Spinal cord (tissue), 10 donors: ENCODE measurements around the gene PRRC2B. TPM values are rescaled to one million over a fixed set of nuclear protein-coding genes. Genes with fewer than 3 reads are reported as not detected.

Experiments
- DNase-seq, 6 donors: peaks; one replicate each; pipeline versions ENCODE4 v3.0.0 to v3.0.0-alpha.2; 2013 to 2015; ENCODE audit warnings: low spot score in 6 of 6, low read depth in 4 of 6
- H3K27ac ChIP-seq: one replicate; pipeline ENCODE4 v1.5.1; 2013; ENCODE audit warnings: low read depth, low read length, control low read depth
- H3K27me3 ChIP-seq: one replicate; pipeline ENCODE4 v1.6.1; 2013; ENCODE audit warnings: low read length; ENCODE audit not compliant: control insufficient read depth, insufficient read depth
- H3K36me3 ChIP-seq: one replicate; pipeline ENCODE4 v1.6.1; 2013; ENCODE audit warnings: low read length; ENCODE audit not compliant: control insufficient read depth, insufficient read depth
- H3K4me1 ChIP-seq: one replicate; pipeline ENCODE4 v1.6.1; 2013; ENCODE audit warnings: low read length; ENCODE audit not compliant: control insufficient read depth, insufficient read depth
- H3K4me3 ChIP-seq: one replicate; pipeline ENCODE4 v1.5.1; 2013; ENCODE audit warnings: low read depth, low read length, control low read depth
- H3K9me3 ChIP-seq: one replicate; pipeline ENCODE4 v1.6.1; 2013; ENCODE audit warnings: low read length; ENCODE audit not compliant: control insufficient read depth, insufficient read depth
- WGBS: methylation state at CpG from one replicate; pipeline ENCODE4 v1.1.5; 2013; ENCODE audit warnings: missing lambda C conversion rate; ENCODE audit not compliant: insufficient coverage; 5-methylcytosine and 5-hydroxymethylcytosine counted together
- polyA plus RNA-seq, 2 donors: library from polyadenylated mRNA; unstranded; fragments of 120-200 nt; gene quantifications; one replicate each; pipeline ENCODE4 v1.2.1, GENCODE V29; 2013; ENCODE audit not compliant: insufficient read length in 2 of 2
- total RNA-seq, 2 donors: library from RNA; depleted of rRNA in 1 of 2; stranded (reverse); fragments of 120-200 nt in 1 of 2; fragments of >200 nt in 1 of 2; gene quantifications; one replicate each; pipeline versions ENCODE4 v1.2.3 to v1.2.4, GENCODE V29; 2013 to 2014
- donor health status: healthy.

Gene PRRC2B
- total and polyA plus RNA-seq, 4 donors, result 112 to 219 (median 158) TPM

DNA sequence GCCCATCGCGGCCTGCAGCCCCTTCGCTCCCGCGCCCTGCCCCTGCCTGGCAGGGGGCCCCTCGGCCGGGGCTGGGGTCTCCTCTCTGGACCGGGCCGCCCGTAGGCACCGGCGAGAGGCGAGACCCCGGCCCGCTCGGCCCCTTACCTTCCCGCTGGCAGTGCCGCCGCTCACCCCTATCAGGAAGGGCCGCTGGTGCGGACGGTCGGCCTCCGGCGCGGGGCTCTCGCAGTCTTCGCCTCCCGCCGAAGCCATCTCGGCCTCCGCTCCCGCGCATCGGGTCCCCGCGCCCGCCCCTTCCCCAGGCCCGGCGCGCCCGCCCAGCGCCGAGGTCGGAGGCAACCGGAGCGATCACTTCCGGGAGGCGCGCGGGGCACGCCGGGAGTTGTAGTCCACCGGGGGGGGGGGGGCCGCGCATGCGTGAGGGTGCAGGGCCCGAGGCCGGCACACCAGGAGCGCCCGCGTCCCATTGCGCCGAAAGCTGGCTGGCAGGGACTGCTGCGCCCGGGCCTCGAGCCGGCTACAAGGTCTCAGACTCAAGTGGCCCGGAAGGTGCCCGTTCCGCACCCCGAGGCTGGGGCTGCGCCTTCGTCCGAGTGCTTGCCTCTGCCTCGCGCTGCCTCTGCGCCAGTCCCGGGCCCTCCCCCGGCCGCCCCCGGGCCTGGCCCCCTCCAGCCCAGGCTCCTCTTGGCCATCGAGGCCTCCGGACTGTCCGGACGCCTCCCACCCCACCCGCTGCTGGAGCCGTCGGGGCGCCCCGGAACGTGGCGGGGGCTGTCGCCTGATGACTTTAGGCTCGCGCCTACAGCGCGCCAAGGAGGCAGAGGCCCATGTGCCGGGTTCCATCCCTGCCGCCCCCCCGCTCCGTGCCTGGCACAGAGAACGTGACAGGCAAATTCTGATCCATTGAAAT, 137.3 kb downstream of the PRRC2B start, which contains the start of gene UCK1:
Gene UCK1, minus strand, starts transcription at position 344 of the 913 bp plus-strand sequence. Its CDS starts 89 bp downstream, at position 255.
- H3K36me3 ChIP-seq, result peaks cover 41% of the 10 kb centered on the region
- H3K27ac ChIP-seq, result no peak within 1 kb of the TSS
- 5% methylated on average over 103 of the region's 103 CpGs for WGBS
- H3K4me1 ChIP-seq, result peaks cover 35% of the 10 kb centered on the region
- peak; percentile 69 to 96 (median 80) for DNase-seq
- H3K4me3 ChIP-seq, result peak within 1 kb of the TSS; percentile 70
- H3K27me3 ChIP-seq, result no peaks in the 10 kb centered on the region
- H3K9me3 ChIP-seq, result no peaks in the 10 kb centered on the region

GRCh38 chr9:131534721-131535237, 140.9 kb downstream of the PRRC2B start:
- Histone ChIP-seq H3K4me1 (peaks cover 13% of the 10 kb centered on the region), H3K27ac (no peak overlapping the region), H3K27me3 (no peaks in the 10 kb centered on the region), H3K36me3 (peaks cover 6% of the 10 kb centered on the region), H3K9me3 (no peaks in the 10 kb centered on the region), H3K4me3 (no peak overlapping the region)
- WGBS, result 59% methylated on average over 2 of the region's 8 CpGs
- peak in 1 of 6 donors; percentile 29 for DNase-seq

DNA sequence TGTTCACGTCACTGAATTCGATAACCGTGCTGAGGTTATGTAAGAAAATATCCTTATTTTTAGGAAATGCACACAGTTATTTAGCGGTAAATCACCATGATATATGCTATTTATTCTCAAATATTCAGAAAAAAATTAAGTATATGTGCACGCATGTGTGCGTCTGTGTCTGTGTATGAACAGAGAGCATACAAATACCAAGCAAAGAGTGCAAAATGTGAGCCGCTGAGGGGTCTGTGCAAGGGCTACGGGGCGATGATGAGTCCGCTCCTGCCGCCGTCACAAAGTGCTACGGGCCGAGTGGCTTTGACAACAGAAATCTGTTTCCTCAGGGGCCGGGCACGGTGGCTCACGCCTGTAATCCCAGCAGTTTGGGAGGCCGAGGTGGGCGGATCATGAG, 144.1 kb downstream of the PRRC2B start:
- Histone ChIP-seq H3K36me3 (no peaks in the 10 kb centered on the region), H3K9me3 (no peaks in the 10 kb centered on the region), H3K4me3 (no peak overlapping the region), H3K4me1 (no peaks in the 10 kb centered on the region), H3K27ac (no peak overlapping the region), H3K27me3 (no peaks in the 10 kb centered on the region)
- no peak for DNase-seq
- 99% methylated on average over 14 of the region's 19 CpGs for WGBS

- Histone ChIP-seq H3K4me1 (no peaks in the 10 kb centered on the region), H3K9me3 (peaks cover 7% of the 10 kb centered on the region), H3K36me3 (no peaks in the 10 kb centered on the region), H3K27me3 (peaks cover 2% of the 10 kb centered on the region), H3K4me3 (no peak overlapping the region), H3K27ac (no peak overlapping the region)
- no peak for DNase-seq
- 98% methylated on average over 6 of the region's 7 CpGs for WGBS
These were observed 145.5 kb downstream of the PRRC2B start for GRCh38 chr9:131539223-131539923.

GRCh38 chr9:131543141-131543540, 149.3 kb downstream of the PRRC2B start:
- Histone ChIP-seq H3K4me1 (peaks cover 17% of the 10 kb centered on the region), H3K27me3 (peaks cover 32% of the 10 kb centered on the region), H3K27ac (no peak overlapping the region), H3K4me3 (no peak overlapping the region), H3K9me3 (peaks cover 7% of the 10 kb centered on the region), H3K36me3 (no peaks in the 10 kb centered on the region)
- no peak for DNase-seq
- whole genome bisulfite sequencing, result no CpG with 5 or more reads among the region's 6 CpGs

GRCh38 chr9:131545003-131545785, 151.3 kb downstream of the PRRC2B start, which contains the start of gene PRRT1B:
Gene PRRT1B, plus strand, starts transcription at chr9:131545523. Its CDS starts 93 bp downstream, at chr9:131545616.
- 7% methylated on average over 47 of the region's 50 CpGs for WGBS
- H3K4me1 ChIP-seq, result peaks cover 17% of the 10 kb centered on the region
- no peak within 1 kb of the TSS for H3K27ac ChIP-seq
- H3K9me3 ChIP-seq, result peaks cover 7% of the 10 kb centered on the region
- peak within 1 kb of the TSS; percentile 12 for H3K4me3 ChIP-seq
- peaks cover 32% of the 10 kb centered on the region for H3K27me3 ChIP-seq
- no peak for DNase-seq
- no peaks in the 10 kb centered on the region for H3K36me3 ChIP-seq

DNA sequence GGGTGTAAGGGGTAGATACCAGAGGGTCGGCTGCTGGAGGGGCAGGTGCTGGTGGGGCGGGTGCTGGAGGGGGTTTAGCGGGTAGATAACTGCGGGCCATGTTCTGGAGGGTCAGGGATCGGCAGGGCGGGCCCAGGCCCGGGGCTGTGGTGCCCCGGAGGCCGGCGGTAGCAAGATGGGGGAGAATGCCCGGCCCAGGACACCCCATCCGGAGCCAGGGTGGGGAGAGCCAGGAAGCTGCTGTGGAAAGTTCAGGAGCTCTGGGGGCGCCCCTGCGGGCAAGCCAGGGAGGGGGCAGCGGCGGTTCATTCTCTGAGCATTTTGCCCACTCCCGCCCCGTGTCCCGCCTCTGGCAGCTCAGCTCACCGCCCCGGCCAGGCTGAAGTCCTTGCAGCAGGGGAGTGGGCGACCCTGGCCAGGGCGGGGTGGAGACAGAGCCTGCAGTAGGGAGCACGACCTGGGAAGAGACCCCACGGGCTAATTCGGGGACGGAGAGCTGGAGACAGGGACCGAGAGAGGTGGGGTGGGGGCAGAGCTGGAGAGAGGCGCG, 152.0 kb downstream of the PRRC2B start:
- under 1% methylated on average over 30 of the region's 30 CpGs for WGBS
- peaks cover 7% of the 10 kb centered on the region for H3K9me3 ChIP-seq
- peaks cover 17% of the 10 kb centered on the region for H3K4me1 ChIP-seq
- H3K27me3 ChIP-seq, result peaks cover 32% of the 10 kb centered on the region
- no peak for DNase-seq
- peak overlapping the region; percentile 12 for H3K4me3 ChIP-seq
- H3K27ac ChIP-seq, result no peak overlapping the region
- H3K36me3 ChIP-seq, result no peaks in the 10 kb centered on the region

GRCh38 chr9:131546336-131547084, 152.6 kb downstream of the PRRC2B start:
- H3K4me3 ChIP-seq, result peak overlapping the region; percentile 12
- peak in 2 of 6 donors; percentile 52 to 54 for DNase-seq
- no peaks in the 10 kb centered on the region for H3K36me3 ChIP-seq
- peaks cover 7% of the 10 kb centered on the region for H3K9me3 ChIP-seq
- peaks cover 17% of the 10 kb centered on the region for H3K4me1 ChIP-seq
- 4% methylated on average over 45 of the region's 49 CpGs for WGBS
- H3K27ac ChIP-seq, result no peak overlapping the region
- peaks cover 32% of the 10 kb centered on the region for H3K27me3 ChIP-seq
